GM19193 (cell line): ENCODE results near the gene GCHFR.

ENCODE experiments used
- POLR2A ChIP-seq: IDR thresholded peaks from 4 replicates; pipeline ENCODE4 v1.6.1; 2011; ENCODE audit not compliant: insufficient read depth, insufficient read length; ENCODE audit errors: extremely low read depth

GCHFR gene

GRCh38 chr15:40787991-40788390, 24.1 kb downstream of the GCHFR start:
- TF ChIP-seq POLR2A, result no peak

GRCh38 chr15:40789119-40789518, 25.3 kb downstream of the GCHFR start:
- no peak for TF ChIP-seq POLR2A

- no peak for TF ChIP-seq POLR2A
Measured at GRCh38 chr15:40789999-40790398, 26.1 kb downstream of the GCHFR start.

GRCh38 chr15:40790718-40791117, 26.9 kb downstream of the GCHFR start:
- no peak for TF ChIP-seq POLR2A

- TF ChIP-seq POLR2A, result no peak
Measured at GRCh38 chr15:40792394-40792793, 28.5 kb downstream of the GCHFR start.

GRCh38 chr15:40793216-40793989, 29.5 kb downstream of the GCHFR start:
- TF ChIP-seq POLR2A, result no peak

- TF ChIP-seq POLR2A, result no peak
Measured at GRCh38 chr15:40796041-40796440, 32.2 kb downstream of the GCHFR start.

- no peak for TF ChIP-seq POLR2A
Measured at GRCh38 chr15:40796512-40796911, 32.6 kb downstream of the GCHFR start.

GRCh38 chr15:40799523-40799922, 35.7 kb downstream of the GCHFR start:
- TF ChIP-seq POLR2A, result no peak

- no peak for TF ChIP-seq POLR2A
Measured at GRCh38 chr15:40803076-40803475, 39.2 kb downstream of the GCHFR start.

GRCh38 chr15:40803688-40804087, 39.8 kb downstream of the GCHFR start:
- no peak for TF ChIP-seq POLR2A

GRCh38 chr15:40806672-40807027, 42.8 kb downstream of the GCHFR start:
- TF ChIP-seq POLR2A, result no peak

- TF ChIP-seq POLR2A, result peak; percentile 89
Measured at GRCh38 chr15:40807028-40807887, 43.4 kb downstream of the GCHFR start, which contains the start of the genes DNAJC17 and ZFYVE19. Gene DNAJC17, minus strand, starts transcription at chr15:40807473. Its CDS starts 27 bp downstream, at chr15:40807446. Gene ZFYVE19, plus strand, starts transcription at chr15:40807089. Its CDS starts 501 bp downstream, at chr15:40807590.

GRCh38 chr15:40807888-40808461, 44.1 kb downstream of the GCHFR start:
- TF ChIP-seq POLR2A, result no peak

GRCh38 chr15:40808861-40809450, 45.1 kb downstream of the GCHFR start:
- TF ChIP-seq POLR2A, result no peak
